PC-3 (cell line): ENCODE measurements around the gene NLRP3.

Experiments
- EZH2 ChIP-seq: fragments of 300-600 bp; sonication (generic); IDR thresholded peaks from one replicate; pipeline ENCODE4 v1.6.1; 2017; ENCODE audit warnings: antibody characterized with exemption, mild to moderate bottlenecking, low read length; ENCODE audit not compliant: unreplicated experiment
- EZH2phosphoT487 ChIP-seq: fragments of 300-600 bp; sonication (generic); IDR thresholded peaks from 2 replicates; pipeline ENCODE4 v1.6.1; 2018; ENCODE audit warnings: mild to moderate bottlenecking, antibody characterized with exemption, low read length, borderline replicate concordance
- TF ChIP-seq, protein P1 (sequence below): fragments of 300-600 bp; sonication (generic); conservative IDR thresholded peaks from 2 replicates; pipeline ENCODE4 v1.5.1; 2017; ENCODE audit warnings: antibody characterized with exemption, low read depth, mild to moderate bottlenecking, low read length

GRCh38 chr1:247459507-247459906 lies 43.5 kb downstream of the NLRP3 start:
- TF ChIP-seq, protein P1, sequence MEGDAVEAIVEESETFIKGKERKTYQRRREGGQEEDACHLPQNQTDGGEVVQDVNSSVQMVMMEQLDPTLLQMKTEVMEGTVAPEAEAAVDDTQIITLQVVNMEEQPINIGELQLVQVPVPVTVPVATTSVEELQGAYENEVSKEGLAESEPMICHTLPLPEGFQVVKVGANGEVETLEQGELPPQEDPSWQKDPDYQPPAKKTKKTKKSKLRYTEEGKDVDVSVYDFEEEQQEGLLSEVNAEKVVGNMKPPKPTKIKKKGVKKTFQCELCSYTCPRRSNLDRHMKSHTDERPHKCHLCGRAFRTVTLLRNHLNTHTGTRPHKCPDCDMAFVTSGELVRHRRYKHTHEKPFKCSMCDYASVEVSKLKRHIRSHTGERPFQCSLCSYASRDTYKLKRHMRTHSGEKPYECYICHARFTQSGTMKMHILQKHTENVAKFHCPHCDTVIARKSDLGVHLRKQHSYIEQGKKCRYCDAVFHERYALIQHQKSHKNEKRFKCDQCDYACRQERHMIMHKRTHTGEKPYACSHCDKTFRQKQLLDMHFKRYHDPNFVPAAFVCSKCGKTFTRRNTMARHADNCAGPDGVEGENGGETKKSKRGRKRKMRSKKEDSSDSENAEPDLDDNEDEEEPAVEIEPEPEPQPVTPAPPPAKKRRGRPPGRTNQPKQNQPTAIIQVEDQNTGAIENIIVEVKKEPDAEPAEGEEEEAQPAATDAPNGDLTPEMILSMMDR = no peak
- no peak for TF ChIP-seq EZH2phosphoT487
- no peak for TF ChIP-seq EZH2
